Lung (tissue), 12 donors: Measurements from ENCODE around the gene ITPRIPL2. TPM values are rescaled to one million over a fixed set of nuclear protein-coding genes. Genes with fewer than 3 reads are reported as not detected.

ENCODE experiments used
- ATAC-seq: fragments of 200-7000 bp; cut with Tn5 transposase; one replicate; pipeline ENCODE4 v1.9.1; 2020; ENCODE audit warnings: moderate number of reproducible peaks; ENCODE audit not compliant: insufficient read depth, low FRiP score
- DNase-seq, 3 donors: peaks; one replicate each; pipeline ENCODE4 v3.0.0-alpha.2; 2013 to 2017
- H3K27ac ChIP-seq, 2 donors: one replicate each; pipeline ENCODE4 v1.5.1; 2013; ENCODE audit warnings: mild to moderate bottlenecking in 2 of 2, moderate library complexity in 2 of 2, control low read depth in 1 of 2, inconsistent platforms in 1 of 2, low read depth in 1 of 2, low read length in 1 of 2
- H3K27me3 ChIP-seq, 3 donors: one replicate each; pipeline ENCODE4 v1.5.1; 2013; ENCODE audit warnings: low read length in 2 of 3; ENCODE audit not compliant: control insufficient read depth in 3 of 3, insufficient read depth in 3 of 3
- H3K36me3 ChIP-seq, 4 donors: one replicate each; pipeline ENCODE4 v1.5.1; 2013; ENCODE audit warnings: low read length in 4 of 4, mild to moderate bottlenecking in 1 of 4, moderate library complexity in 1 of 4; ENCODE audit not compliant: control insufficient read depth in 4 of 4, insufficient read depth in 4 of 4
- H3K4me1 ChIP-seq, 5 donors: one replicate each; pipeline ENCODE4 v1.5.1; 2013; ENCODE audit warnings: low read length in 5 of 5, mild to moderate bottlenecking in 2 of 5, moderate library complexity in 1 of 5; ENCODE audit not compliant: control insufficient read depth in 5 of 5, insufficient read depth in 5 of 5
- H3K4me3 ChIP-seq: one replicate; pipeline ENCODE4 v1.5.1; 2013; ENCODE audit warnings: mild to moderate bottlenecking, control low read depth, moderate library complexity
- H3K9ac ChIP-seq, 2 donors: one replicate each; pipeline ENCODE4 v1.5.1; 2013; ENCODE audit warnings: low read length in 2 of 2, control low read depth in 1 of 2; ENCODE audit not compliant: insufficient read depth in 1 of 2
- H3K9me3 ChIP-seq, 4 donors: one replicate each; pipeline ENCODE4 v1.5.1; 2013; ENCODE audit warnings: low read length in 3 of 4, mild to moderate bottlenecking in 1 of 4, moderate library complexity in 1 of 4; ENCODE audit not compliant: control insufficient read depth in 4 of 4, insufficient read depth in 3 of 4
- WGBS, 2 donors: extraction: QIAGEN DNeasy Blood & Tissue Kit; methylation state at CpG; one replicate each; pipeline ENCODE4 v1.1.7; 2013; 5-methylcytosine and 5-hydroxymethylcytosine counted together
- polyA plus RNA-seq, 2 donors: library from polyadenylated mRNA; stranded (reverse); fragments of 200-250 nt; gene quantifications; one replicate each; pipeline ENCODE4 v1.2.1, GENCODE V29; 2013
- total RNA-seq, 2 donors: library from RNA; depleted of rRNA in 1 of 2; stranded (reverse); fragments of >200 nt in 1 of 2; gene quantifications; one replicate each; pipeline ENCODE4 v1.2.1, GENCODE V29; 2014 to 2021
- TF ChIP-seq, protein P1 (sequence below): IDR thresholded peaks from 2 replicates; pipeline ENCODE4 v1.5.1; 2012; ENCODE audit warnings: mild to moderate bottlenecking; ENCODE audit errors: control extremely low read depth, extremely low read depth
- donor health status: control.
- donor health status: control.
- donor health status: Bipolar disorder and iron deficiency.
- donor health status: healthy.
- donor health status: DM: yes; HTN: yes; CAD: no.

The ITPRIPL2 gene
- total and polyA plus RNA-seq, 4 donors, result 12.4 to 86.3 (median 28.3) TPM

DNA sequence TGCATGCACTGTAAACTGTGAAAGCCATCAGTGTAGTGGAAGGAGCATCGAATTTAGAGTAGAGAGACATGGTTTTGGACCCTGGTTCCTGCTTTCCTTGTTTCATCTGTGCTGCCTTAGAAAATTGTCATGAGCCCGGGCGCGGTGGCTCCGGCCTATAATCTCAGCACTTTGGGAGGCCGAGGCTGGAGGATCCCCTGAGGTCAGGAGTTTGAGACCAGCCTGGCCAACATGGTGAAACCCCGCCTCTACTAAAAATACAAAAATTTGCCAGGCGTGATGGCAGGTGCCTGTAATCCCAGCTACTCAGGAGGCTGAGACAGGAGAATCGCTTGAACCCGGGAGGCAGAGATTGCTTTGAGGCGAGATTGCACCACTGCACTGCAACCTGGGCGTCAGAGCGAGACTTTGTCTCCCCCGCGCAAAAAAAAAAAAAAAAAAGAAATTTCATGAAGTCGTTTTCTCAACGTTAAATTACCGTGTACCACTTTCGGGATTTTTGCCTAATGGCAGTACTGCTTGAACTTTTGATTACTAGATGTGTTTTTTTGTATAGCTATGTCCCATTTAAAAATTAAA is 45.4 kb upstream of the ITPRIPL2 start:
- TF ChIP-seq, protein P1, sequence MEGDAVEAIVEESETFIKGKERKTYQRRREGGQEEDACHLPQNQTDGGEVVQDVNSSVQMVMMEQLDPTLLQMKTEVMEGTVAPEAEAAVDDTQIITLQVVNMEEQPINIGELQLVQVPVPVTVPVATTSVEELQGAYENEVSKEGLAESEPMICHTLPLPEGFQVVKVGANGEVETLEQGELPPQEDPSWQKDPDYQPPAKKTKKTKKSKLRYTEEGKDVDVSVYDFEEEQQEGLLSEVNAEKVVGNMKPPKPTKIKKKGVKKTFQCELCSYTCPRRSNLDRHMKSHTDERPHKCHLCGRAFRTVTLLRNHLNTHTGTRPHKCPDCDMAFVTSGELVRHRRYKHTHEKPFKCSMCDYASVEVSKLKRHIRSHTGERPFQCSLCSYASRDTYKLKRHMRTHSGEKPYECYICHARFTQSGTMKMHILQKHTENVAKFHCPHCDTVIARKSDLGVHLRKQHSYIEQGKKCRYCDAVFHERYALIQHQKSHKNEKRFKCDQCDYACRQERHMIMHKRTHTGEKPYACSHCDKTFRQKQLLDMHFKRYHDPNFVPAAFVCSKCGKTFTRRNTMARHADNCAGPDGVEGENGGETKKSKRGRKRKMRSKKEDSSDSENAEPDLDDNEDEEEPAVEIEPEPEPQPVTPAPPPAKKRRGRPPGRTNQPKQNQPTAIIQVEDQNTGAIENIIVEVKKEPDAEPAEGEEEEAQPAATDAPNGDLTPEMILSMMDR, result no peak
- Histone ChIP-seq H3K4me1 (peaks cover 0 to 8% (median 3%) of the 10 kb centered on the region in 5 donors), H3K4me3 (peak overlapping the region; percentile 87), H3K27me3 (no peaks in the 10 kb centered on the region), H3K9ac (peak overlapping the region; percentile 99 to 100), H3K36me3 (peaks cover 2 to 8% (median 3%) of the 10 kb centered on the region in 4 donors), H3K9me3 (no peaks in the 10 kb centered on the region), H3K27ac (peak overlapping the region; percentile 99)
- WGBS, 2 donors, result 31 to 34% methylated on average over 19 of the region's 19 CpGs
- DNase-seq (no peak), ATAC-seq (no peak)

DNA sequence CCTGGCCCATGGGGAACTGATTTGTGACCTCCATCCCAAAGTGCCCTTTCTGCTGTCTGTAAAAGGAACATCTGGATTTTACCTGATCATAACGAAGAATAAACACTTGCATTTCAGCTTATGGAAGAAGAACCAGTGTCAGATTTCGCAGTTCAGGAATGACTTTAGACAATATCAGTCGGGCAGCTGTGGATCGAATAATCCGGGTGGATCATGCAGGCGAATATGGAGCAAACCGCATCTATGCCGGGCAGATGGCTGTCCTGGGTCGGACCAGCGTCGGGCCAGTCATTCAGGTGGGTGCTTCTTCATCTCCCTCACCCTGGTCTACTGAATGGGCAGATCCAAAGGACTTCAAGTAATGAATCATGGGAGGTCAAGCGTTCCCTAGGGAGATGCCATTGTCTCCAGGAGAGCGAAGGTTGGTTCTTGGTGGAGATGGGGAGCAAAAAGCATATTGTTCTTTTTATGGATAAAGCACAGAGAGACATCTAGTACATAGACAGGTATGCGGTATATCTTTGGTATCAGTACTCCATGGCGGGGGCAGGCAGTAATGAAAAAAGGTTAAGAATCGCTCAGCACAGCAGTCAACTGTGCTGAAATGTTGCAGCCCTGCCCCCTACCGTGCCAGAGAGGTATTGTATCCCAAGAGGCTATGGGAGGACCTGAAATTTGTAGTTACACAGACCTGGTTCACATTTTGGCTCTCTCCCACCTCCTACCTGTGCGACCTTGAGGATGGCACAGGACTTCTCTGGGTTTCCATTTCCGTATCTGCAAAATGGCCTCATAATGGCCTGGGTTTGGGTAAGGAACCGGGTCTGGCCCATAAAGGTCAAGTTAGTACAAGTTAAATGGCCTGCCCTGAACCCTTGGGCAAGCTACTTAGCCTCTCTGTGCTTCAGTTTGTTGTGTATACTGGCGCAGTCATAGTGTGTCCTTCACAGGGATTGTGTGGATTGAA is 41.7 kb upstream of the ITPRIPL2 start:
- H3K4me1 ChIP-seq, result peaks cover 0 to 8% (median 3%) of the 10 kb centered on the region in 5 donors
- TF ChIP-seq, protein P1, result peak; percentile 63
- H3K9ac ChIP-seq, result no peak overlapping the region
- H3K9me3 ChIP-seq, result no peaks in the 10 kb centered on the region
- no peak overlapping the region for H3K4me3 ChIP-seq
- peaks cover 8 to 20% (median 15%) of the 10 kb centered on the region in 4 donors for H3K36me3 ChIP-seq
- no peaks in the 10 kb centered on the region for H3K27me3 ChIP-seq
- 80% methylated on average over 21 of the region's 21 CpGs for WGBS, 2 donors
- ATAC-seq, result no peak
- no peak overlapping the region for H3K27ac ChIP-seq
- DNase-seq, result peak; percentile 27 to 38 (median 28)

DNA sequence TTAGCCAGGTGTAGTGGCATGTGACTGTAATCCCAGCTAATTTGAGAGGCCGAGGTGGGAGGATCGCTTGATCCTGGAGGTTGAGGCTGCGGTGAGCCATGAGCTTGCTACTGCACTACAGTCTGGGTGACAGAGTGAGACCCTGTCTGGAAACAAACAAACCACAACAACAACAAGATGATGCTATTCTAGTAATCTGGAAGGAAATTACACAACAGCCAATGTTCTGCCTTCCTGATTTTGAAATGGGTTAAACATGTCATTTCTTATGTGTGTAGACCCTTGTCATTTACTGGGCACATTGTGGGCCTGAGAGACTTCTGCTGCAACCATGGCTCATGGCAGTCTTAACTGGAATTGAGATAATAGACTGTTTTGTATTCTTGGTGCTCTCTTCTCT is 40.4 kb upstream of the ITPRIPL2 start:
- H3K36me3 ChIP-seq, result peaks cover 11 to 24% (median 17%) of the 10 kb centered on the region in 4 donors
- H3K4me1 ChIP-seq, result peaks cover 0 to 7% (median 3%) of the 10 kb centered on the region in 5 donors
- no peak overlapping the region for H3K4me3 ChIP-seq
- TF ChIP-seq, protein P1, result no peak
- no peak overlapping the region for H3K9ac ChIP-seq
- no peak for ATAC-seq
- no peaks in the 10 kb centered on the region for H3K9me3 ChIP-seq
- H3K27ac ChIP-seq, result no peak overlapping the region
- DNase-seq, result no peak
- WGBS, 2 donors, result 60 to 77% methylated on average over 3 of the region's 3 CpGs
- H3K27me3 ChIP-seq, result no peaks in the 10 kb centered on the region
